HL-60 (cell line): ENCODE results near the gene QSOX2.

ENCODE experiments used
- POLR2AphosphoS5 ChIP-seq: IDR thresholded peaks from 2 replicates; pipeline ENCODE4 v1.6.1; 2012; ENCODE audit warnings: low read depth
- TF ChIP-seq, protein P1 (sequence below): IDR thresholded peaks from one replicate; pipeline ENCODE4 v1.5.1; 2011; ENCODE audit warnings: low read length, control low read depth, inconsistent platforms; ENCODE audit not compliant: insufficient read depth

- TF ChIP-seq, protein P1, sequence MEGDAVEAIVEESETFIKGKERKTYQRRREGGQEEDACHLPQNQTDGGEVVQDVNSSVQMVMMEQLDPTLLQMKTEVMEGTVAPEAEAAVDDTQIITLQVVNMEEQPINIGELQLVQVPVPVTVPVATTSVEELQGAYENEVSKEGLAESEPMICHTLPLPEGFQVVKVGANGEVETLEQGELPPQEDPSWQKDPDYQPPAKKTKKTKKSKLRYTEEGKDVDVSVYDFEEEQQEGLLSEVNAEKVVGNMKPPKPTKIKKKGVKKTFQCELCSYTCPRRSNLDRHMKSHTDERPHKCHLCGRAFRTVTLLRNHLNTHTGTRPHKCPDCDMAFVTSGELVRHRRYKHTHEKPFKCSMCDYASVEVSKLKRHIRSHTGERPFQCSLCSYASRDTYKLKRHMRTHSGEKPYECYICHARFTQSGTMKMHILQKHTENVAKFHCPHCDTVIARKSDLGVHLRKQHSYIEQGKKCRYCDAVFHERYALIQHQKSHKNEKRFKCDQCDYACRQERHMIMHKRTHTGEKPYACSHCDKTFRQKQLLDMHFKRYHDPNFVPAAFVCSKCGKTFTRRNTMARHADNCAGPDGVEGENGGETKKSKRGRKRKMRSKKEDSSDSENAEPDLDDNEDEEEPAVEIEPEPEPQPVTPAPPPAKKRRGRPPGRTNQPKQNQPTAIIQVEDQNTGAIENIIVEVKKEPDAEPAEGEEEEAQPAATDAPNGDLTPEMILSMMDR, result no peak
- no peak for TF ChIP-seq POLR2AphosphoS5
These were observed 85.2 kb downstream of the QSOX2 start for GRCh38 chr9:136160381-136160841.
